Activated T-helper 2 cell treated with anti-CD3 and anti-CD28 coated beads, Interferon-gamma antibody, Interleukin-2, Interleukin-4, amounts not matched to agents 10 μg/mL and 5 μg/mL and 100 μg/mL, durations not matched to agents 14 hours and 24 hours and 36 hours (primary cell): ENCODE data around the gene ADGRF3. TPM values are rescaled to one million over a fixed set of nuclear protein-coding genes. Genes with fewer than 3 reads are reported as not detected.
"Not testable (repeated sequence)": the region's sequence is repeated elsewhere in the genome, so short reads cannot be mapped to it uniquely, and the experiment has no call there.

Source experiments
- DNase-seq: peaks from one replicate; pipeline ENCODE4 v3.0.0; 2021; ENCODE audit warnings: low spot score
- H3K27ac Mint-ChIP-seq: one replicate; pipeline ENCODE4 v1.8.0; 2021; ENCODE audit warnings: mixed read lengths
- H3K27me3 Mint-ChIP-seq: one replicate; pipeline ENCODE4 v1.8.0; 2021; ENCODE audit warnings: low read depth, mixed read lengths
- H3K36me3 Mint-ChIP-seq: one replicate; pipeline ENCODE4 v1.8.0; 2021; ENCODE audit warnings: low read depth, mixed read lengths
- H3K4me1 Mint-ChIP-seq: one replicate; pipeline ENCODE4 v1.8.0; 2021; ENCODE audit warnings: low read depth, mixed read lengths
- H3K4me3 Mint-ChIP-seq: one replicate; pipeline ENCODE4 v1.8.0; 2021; ENCODE audit warnings: low read depth, mild to moderate bottlenecking, moderate library complexity, mixed read lengths
- H3K9me3 Mint-ChIP-seq: one replicate; pipeline ENCODE4 v1.8.0; 2021; ENCODE audit warnings: mixed read lengths
- intact Hi-C: fragments of 100-400 bp; cut with micrococcal nuclease; formaldehyde crosslinking; loops from one replicate; pipeline ENCODE4 v1.15.1; 2023
- total RNA-seq: library from RNA; stranded (reverse); gene quantifications from 2 replicates; pipeline ENCODE4 v1.2.3, GENCODE V29; 2022

The ADGRF3 gene
- total RNA-seq, 1 donor from 2014 or later: 3.1 TPM

GRCh38 chr2:26364669-26365068 is 18.1 kb upstream of the ADGRF3 start:
- Mint-ChIP-seq H3K27ac (no peak overlapping the region), H3K9me3 (no peaks in the 10 kb centered on the region), H3K4me1 (peaks cover 17% of the 10 kb centered on the region), H3K4me3 (no peak overlapping the region), H3K36me3 (peaks cover 45% of the 10 kb centered on the region), H3K27me3 (no peaks in the 10 kb centered on the region)
- DNase-seq: no peak
- intact Hi-C loops: no loop called here

DNA sequence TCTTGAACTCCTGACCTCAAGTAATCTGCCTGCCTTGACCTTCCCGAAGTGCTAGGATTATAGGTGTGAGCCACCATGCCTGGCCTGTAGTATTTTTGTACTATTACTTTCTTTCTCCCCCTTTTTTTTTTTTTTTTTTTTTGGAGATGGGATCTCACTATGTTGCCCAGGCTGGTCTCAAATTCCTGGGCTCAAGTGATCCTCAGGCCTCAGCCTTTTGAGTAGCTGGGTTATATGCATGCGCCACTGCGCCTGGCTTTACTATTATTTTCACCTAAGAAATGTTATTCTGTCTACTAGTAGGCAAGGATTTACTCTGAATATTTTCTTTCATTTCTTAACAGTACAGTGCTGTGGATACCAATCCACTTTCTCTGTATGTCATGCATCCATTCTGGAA is 17.4 kb upstream of the ADGRF3 start:
- H3K4me1 Mint-ChIP-seq: peaks cover 19% of the 10 kb centered on the region
- H3K9me3 Mint-ChIP-seq: no peaks in the 10 kb centered on the region
- peaks cover 40% of the 10 kb centered on the region for H3K36me3 Mint-ChIP-seq
- no peaks in the 10 kb centered on the region for H3K27me3 Mint-ChIP-seq
- H3K4me3 Mint-ChIP-seq: no peak overlapping the region
- no peak for DNase-seq
- intact Hi-C loops: loop anchor here (2.0 kb wide), 1 partner anchor 17 kb away; the partner anchor contains the start of genes ADGRF3 and SELENOI
- H3K27ac Mint-ChIP-seq: no peak overlapping the region

GRCh38 chr2:26363323-26363722 is 16.7 kb upstream of the ADGRF3 start:
- Mint-ChIP-seq H3K4me1 (peaks cover 20% of the 10 kb centered on the region), H3K9me3 (no peaks in the 10 kb centered on the region), H3K4me3 (no peak overlapping the region), H3K27ac (peak overlapping the region; percentile 21), H3K27me3 (no peaks in the 10 kb centered on the region), H3K36me3 (peaks cover 38% of the 10 kb centered on the region)
- intact Hi-C loops: loop anchor here (2.0 kb wide), 1 partner anchor 17 kb away; the partner anchor contains the start of genes ADGRF3 and SELENOI
- DNase-seq: no peak

- no peak for DNase-seq
- intact Hi-C loops: no loop called here
- no peaks in the 10 kb centered on the region for H3K27me3 Mint-ChIP-seq
- peaks cover 44% of the 10 kb centered on the region for H3K4me1 Mint-ChIP-seq
- peaks cover 23% of the 10 kb centered on the region for H3K36me3 Mint-ChIP-seq
- H3K9me3 Mint-ChIP-seq: no peaks in the 10 kb centered on the region
- no peak overlapping the region for H3K4me3 Mint-ChIP-seq
- H3K27ac Mint-ChIP-seq: no peak overlapping the region
Measured at GRCh38 chr2:26359886-26360473, 13.4 kb upstream of the ADGRF3 start.

GRCh38 chr2:26356771-26357170 is 10.2 kb upstream of the ADGRF3 start:
- peak overlapping the region; percentile 34 for H3K27ac Mint-ChIP-seq
- intact Hi-C loops: no loop called here
- H3K4me1 Mint-ChIP-seq: peaks cover 42% of the 10 kb centered on the region
- H3K4me3 Mint-ChIP-seq: no peak overlapping the region
- H3K27me3 Mint-ChIP-seq: no peaks in the 10 kb centered on the region
- DNase-seq: no peak
- H3K9me3 Mint-ChIP-seq: no peaks in the 10 kb centered on the region
- H3K36me3 Mint-ChIP-seq: peaks cover 31% of the 10 kb centered on the region

DNA sequence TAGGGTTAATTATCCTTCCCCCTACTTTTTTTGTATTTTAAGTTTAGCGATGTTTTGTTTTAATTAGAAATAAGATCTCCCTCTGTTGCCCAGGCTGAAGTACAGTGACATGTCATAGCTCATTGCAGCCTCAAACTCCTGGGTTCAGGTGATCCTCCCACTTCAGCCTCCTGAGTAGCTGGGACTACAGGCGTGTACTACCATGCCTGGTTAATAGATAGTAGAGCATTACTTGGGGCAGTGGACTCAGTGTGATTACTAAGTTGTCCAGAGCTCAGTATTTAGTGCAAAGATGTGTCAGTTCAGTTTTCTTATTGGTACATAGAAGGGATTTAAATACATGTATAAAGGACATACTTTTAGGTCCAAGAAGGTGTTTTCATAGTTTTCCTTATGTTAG is 9.5 kb upstream of the ADGRF3 start:
- intact Hi-C loops: no loop called here
- Mint-ChIP-seq H3K9me3 (no peaks in the 10 kb centered on the region), H3K27ac (no peak overlapping the region), H3K36me3 (peaks cover 36% of the 10 kb centered on the region), H3K27me3 (no peaks in the 10 kb centered on the region), H3K4me3 (no peak overlapping the region), H3K4me1 (peaks cover 47% of the 10 kb centered on the region)
- DNase-seq: no peak

DNA sequence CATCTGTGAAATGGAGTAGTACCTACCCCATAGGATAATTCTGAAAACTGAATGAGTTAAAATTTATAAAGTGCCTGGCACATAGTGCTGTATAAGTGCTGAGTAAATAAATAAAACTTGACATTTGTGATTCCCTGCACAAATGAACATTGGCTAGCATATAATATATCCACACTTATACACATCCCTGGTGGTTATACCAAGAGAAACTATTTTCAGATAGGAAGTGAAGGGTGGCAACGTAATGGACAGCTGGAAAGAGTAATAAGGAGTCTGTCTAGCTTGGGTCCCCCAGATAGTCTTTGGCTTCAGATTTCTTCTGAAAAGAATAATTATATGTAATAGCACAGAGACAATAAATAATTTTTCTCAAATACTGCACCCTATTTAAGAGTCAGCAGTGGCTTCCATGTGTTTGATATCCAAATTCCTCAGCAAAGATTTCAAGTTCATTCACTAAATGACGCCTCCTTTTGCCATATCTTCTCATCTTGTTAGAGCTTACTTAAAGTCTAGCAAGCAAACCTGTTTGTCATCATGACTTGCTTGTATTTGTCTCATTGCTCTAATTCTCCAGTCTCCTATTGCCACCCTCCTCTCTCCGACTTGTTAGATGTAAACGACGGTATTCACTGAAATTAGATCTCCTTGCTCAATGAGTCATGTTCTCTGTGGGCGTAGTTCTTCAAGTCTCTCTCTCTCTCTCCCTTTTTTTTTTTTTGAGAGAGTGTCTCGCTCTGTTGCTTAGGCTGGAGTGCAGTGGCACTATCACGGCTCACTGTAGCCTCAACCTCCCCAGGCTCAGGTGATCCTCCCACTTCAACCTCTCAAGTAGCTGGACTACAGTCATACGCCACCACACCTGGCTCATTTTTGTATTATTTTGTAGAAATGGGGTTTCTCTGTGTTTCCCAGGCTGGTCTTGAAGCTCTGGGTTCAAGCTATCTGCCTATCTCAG is 8.7 kb upstream of the ADGRF3 start:
- Mint-ChIP-seq H3K36me3 (peaks cover 35% of the 10 kb centered on the region), H3K9me3 (no peaks in the 10 kb centered on the region), H3K27ac (peak overlapping the region; percentile 43), H3K4me3 (no peak overlapping the region), H3K27me3 (no peaks in the 10 kb centered on the region), H3K4me1 (peaks cover 44% of the 10 kb centered on the region)
- intact Hi-C loops: no loop called here
- DNase-seq: no peak

DNA sequence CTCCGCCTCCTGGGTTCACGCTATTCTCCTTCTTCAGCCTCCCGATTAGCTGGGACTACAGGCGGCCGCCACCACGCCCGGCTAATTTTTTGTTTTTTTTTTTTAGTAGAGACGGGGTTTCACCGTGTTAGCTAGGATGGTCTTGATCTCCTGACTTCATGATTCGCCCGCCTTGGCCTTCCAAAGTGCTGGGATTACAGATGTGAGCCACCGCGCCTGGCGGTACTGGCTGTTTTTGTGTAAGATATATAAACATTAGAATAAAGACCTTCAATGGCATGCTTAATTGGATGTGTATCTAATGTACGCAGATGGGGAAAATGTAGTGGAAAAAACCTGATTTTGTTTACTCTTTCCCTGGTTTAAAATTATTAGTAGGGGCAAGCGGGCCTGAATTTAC is 7.9 kb upstream of the ADGRF3 start:
- Mint-ChIP-seq H3K4me1 (peaks cover 46% of the 10 kb centered on the region), H3K36me3 (peaks cover 36% of the 10 kb centered on the region)
- H3K4me3 Mint-ChIP-seq, DNase-seq, H3K27ac Mint-ChIP-seq, H3K27me3 Mint-ChIP-seq, H3K9me3 Mint-ChIP-seq, intact Hi-C loops: not testable (repeated sequence)

GRCh38 chr2:26352892-26353291 is 6.3 kb upstream of the ADGRF3 start:
- peaks cover 51% of the 10 kb centered on the region for H3K4me1 Mint-ChIP-seq
- H3K36me3 Mint-ChIP-seq: peaks cover 36% of the 10 kb centered on the region
- intact Hi-C loops: no loop called here
- H3K9me3 Mint-ChIP-seq: no peaks in the 10 kb centered on the region
- DNase-seq: no peak
- no peak overlapping the region for H3K4me3 Mint-ChIP-seq
- no peaks in the 10 kb centered on the region for H3K27me3 Mint-ChIP-seq
- peak overlapping the region; percentile 69 for H3K27ac Mint-ChIP-seq

DNA sequence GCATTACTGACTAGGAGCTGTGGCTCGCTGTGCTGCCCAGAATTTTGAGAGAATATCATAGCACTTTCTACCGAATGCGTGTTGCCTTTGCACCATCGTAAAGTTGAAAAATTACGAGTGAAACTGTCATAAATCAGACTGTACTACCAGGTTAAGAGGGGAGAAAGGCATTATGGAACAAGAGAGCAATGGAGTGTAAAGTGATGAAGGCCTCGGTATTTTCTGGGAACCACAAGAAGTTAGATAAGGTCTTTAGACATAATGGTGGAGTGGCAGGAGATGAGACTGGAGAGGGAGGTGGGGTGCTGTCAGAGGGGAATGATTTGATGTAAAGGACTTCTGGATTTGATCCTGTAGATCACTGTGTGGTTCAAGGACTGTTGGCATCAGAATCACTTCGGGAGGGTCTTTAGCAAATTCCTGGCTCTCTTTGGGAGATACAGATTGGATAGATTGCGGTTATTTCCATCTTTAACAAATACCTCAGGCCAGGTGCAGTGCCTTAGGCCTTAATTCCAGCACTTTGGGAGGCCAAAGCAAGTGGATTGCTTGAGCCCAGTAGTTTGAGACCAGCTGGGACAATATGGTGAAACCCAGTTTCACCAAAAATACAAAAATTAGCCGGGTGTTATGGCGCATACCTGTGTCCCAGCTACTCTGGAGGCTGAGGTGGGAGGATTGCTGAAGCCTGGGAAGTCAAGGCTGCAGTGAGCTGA is 4.9 kb upstream of the ADGRF3 start:
- Mint-ChIP-seq H3K36me3 (peaks cover 43% of the 10 kb centered on the region), H3K9me3 (no peaks in the 10 kb centered on the region), H3K27ac (no peak overlapping the region), H3K4me3 (no peak overlapping the region), H3K4me1 (peaks cover 46% of the 10 kb centered on the region), H3K27me3 (no peaks in the 10 kb centered on the region)
- intact Hi-C loops: no loop called here
- DNase-seq: no peak

DNA sequence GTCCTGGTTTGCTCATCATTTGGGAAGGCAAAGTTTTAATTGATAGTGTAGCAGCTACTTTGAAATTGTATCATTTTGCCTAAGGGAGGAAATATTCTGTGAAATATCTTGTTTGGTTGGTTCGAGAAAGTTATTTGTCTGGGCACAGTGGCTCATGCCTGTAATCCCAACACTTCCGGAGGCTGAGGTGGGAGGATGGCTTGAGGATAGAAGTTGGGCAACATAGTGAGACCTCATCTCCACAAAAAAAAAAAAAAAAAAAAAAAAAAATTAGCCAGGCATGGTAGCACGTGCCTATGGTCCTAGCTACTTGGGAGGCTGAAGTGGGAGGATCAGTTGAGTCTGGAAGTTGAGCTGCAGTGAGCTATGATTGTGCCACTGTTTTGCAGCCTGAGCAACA is 3.1 kb upstream of the ADGRF3 start:
- no peak for DNase-seq
- peaks cover 43% of the 10 kb centered on the region for H3K36me3 Mint-ChIP-seq
- no peak overlapping the region for H3K27ac Mint-ChIP-seq
- no peaks in the 10 kb centered on the region for H3K9me3 Mint-ChIP-seq
- H3K4me3 Mint-ChIP-seq: no peak overlapping the region
- H3K27me3 Mint-ChIP-seq: no peaks in the 10 kb centered on the region
- intact Hi-C loops: loop anchor here (5.0 kb wide), 4 partner anchors 63 to 1377 kb away; partner anchors contain the start of genes CENPA, DNAJC27, HADHA and HADHB
- peaks cover 34% of the 10 kb centered on the region for H3K4me1 Mint-ChIP-seq

DNA sequence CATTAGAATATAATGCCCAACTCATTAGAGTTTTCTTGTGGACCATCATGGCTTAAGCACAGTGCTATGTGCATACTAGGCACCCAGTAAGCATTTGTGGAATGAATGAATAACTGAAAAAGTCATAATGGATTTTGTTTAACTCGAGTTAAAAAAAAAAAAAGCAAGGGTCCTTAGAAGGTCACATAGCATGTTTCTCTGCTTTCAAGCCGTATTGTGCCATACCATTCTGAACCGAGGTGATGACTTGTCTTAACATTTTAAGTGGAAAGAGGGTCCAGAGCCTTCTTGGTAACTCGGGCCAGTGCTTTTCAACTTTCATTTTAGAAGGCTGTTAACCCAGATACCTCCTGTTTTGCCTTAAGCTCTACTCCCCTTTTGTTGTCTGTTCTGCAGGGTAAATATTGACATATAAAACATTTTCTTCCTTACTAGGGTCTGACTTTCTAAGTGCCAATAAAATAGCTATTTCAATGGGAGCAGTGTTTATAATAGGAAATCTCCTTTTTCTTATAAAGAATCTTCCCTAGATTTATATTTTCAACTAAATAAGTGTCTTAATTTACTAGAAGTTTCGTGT is 787 bp upstream of the ADGRF3 start:
- intact Hi-C loops: loop anchor here (2.0 to 5.0 kb wide), 5 partner anchors 15 to 1375 kb away; partner anchors contain the start of genes CENPA, DNAJC27, HADHA and HADHB
- Mint-ChIP-seq H3K4me3 (peak overlapping the region; percentile 99), H3K9me3 (no peaks in the 10 kb centered on the region), H3K36me3 (peaks cover 31% of the 10 kb centered on the region), H3K4me1 (peaks cover 32% of the 10 kb centered on the region), H3K27ac (peak overlapping the region; percentile 97), H3K27me3 (no peaks in the 10 kb centered on the region)
- no peak for DNase-seq
